Panc1 (cell line): ENCODE measurements around the gene FHL1.

Experiments used
- POLR2AphosphoS5 ChIP-seq: IDR thresholded peaks from 2 replicates; pipeline ENCODE4 v1.6.1; 2012; ENCODE audit warnings: mild to moderate bottlenecking, low read depth, low read length, moderate library complexity
- TF ChIP-seq, protein P1 (sequence below): fragments of 450-650 bp; IDR thresholded peaks from 2 replicates; pipeline ENCODE4 v1.5.1; 2017; ENCODE audit warnings: mild to moderate bottlenecking

DNA sequence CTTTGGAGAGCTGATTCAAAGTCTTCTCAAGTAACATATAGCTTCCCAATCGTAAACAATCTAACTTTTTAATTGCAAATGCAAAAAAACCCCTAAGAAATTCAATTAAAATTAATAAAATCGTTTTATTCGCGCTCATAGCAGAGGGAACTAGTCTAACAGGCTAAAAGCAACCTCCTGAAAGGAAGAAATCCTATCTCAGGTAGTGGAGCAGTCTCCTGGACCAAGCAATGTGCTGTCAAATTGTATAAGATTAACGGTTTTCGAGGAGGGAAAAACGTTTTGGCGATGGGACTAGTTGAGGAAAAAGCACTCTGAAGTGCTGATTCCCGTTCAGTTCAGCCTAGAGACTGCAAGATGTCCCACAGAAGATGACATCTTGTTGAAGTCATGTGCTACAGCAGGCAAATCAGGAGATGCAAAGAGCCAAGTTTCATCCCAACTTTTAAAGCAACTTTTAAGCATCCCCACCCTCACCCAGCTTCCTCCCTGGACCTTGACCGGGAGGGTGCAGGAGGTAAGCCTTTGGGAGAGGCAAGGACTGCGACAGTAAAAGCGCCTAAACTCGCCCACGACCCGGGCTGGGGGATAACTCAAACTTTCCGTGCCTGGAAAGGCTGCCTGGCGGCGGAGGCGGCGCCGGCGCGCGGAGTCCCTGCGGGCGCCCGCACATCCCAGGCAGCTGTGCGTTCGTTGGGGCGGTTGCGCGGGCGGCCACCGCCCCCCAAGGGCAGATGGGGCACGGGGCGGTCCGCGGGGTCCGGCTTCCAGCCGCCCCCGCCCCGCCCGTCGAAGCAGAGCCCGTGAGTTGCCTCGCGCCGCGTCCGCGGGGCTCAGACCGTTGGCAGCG lies 103.1 kb downstream of the FHL1 start:
- TF ChIP-seq POLR2AphosphoS5, result no peak
- TF ChIP-seq, protein P1, sequence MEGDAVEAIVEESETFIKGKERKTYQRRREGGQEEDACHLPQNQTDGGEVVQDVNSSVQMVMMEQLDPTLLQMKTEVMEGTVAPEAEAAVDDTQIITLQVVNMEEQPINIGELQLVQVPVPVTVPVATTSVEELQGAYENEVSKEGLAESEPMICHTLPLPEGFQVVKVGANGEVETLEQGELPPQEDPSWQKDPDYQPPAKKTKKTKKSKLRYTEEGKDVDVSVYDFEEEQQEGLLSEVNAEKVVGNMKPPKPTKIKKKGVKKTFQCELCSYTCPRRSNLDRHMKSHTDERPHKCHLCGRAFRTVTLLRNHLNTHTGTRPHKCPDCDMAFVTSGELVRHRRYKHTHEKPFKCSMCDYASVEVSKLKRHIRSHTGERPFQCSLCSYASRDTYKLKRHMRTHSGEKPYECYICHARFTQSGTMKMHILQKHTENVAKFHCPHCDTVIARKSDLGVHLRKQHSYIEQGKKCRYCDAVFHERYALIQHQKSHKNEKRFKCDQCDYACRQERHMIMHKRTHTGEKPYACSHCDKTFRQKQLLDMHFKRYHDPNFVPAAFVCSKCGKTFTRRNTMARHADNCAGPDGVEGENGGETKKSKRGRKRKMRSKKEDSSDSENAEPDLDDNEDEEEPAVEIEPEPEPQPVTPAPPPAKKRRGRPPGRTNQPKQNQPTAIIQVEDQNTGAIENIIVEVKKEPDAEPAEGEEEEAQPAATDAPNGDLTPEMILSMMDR, result no peak
